Parathyroid adenoma (tissue), 2 donors: ENCODE results near the gene GFER.

Experiments
- H2AFZ ChIP-seq: fragments of 300-600 bp; sonication (generic); one replicate; pipeline ENCODE4 v1.7.0; 2017; ENCODE audit warnings: antibody characterized with exemption, mild to moderate bottlenecking
- H3K27ac ChIP-seq: fragments of 300-600 bp; sonication (generic); one replicate; pipeline ENCODE4 v1.7.0; 2017
- H3K27me3 ChIP-seq: fragments of 300-600 bp; sonication (generic); one replicate; pipeline ENCODE4 v1.7.0; 2017; ENCODE audit warnings: low read length; ENCODE audit not compliant: control insufficient read depth, insufficient read depth
- H3K36me3 ChIP-seq: fragments of 300-600 bp; sonication (generic); one replicate; pipeline ENCODE4 v1.7.0; 2017; ENCODE audit warnings: low read length; ENCODE audit not compliant: control insufficient read depth, insufficient read depth
- H3K4me1 ChIP-seq: fragments of 300-600 bp; sonication (generic); one replicate; pipeline ENCODE4 v1.7.0; 2017; ENCODE audit warnings: control low read depth
- H3K4me2 ChIP-seq: fragments of 300-600 bp; sonication (generic); one replicate; pipeline ENCODE4 v1.7.0; 2017; ENCODE audit warnings: low read length
- H3K4me3 ChIP-seq: fragments of 300-600 bp; sonication (generic); one replicate; pipeline ENCODE4 v1.7.0; 2017; ENCODE audit warnings: low read depth, low read length
- H3K79me2 ChIP-seq: fragments of 300-600 bp; sonication (generic); one replicate; pipeline ENCODE4 v1.7.0; 2017; ENCODE audit warnings: control low read depth
- H3K9ac ChIP-seq: fragments of 300-600 bp; sonication (generic); one replicate; pipeline ENCODE4 v1.7.0; 2017; ENCODE audit warnings: mild to moderate bottlenecking
- H3K9me3 ChIP-seq: fragments of 300-600 bp; sonication (generic); one replicate; pipeline ENCODE4 v1.7.0; 2017; ENCODE audit warnings: low read length; ENCODE audit not compliant: control insufficient read depth
- TF ChIP-seq, protein P1 (sequence below): fragments of 300-600 bp; sonication (generic); IDR thresholded peaks from one replicate; pipeline ENCODE4 v1.7.0; 2017; ENCODE audit warnings: antibody characterized with exemption, mild to moderate bottlenecking
- donor health status: primary hyperparathyroidism.

The GFER gene

DNA sequence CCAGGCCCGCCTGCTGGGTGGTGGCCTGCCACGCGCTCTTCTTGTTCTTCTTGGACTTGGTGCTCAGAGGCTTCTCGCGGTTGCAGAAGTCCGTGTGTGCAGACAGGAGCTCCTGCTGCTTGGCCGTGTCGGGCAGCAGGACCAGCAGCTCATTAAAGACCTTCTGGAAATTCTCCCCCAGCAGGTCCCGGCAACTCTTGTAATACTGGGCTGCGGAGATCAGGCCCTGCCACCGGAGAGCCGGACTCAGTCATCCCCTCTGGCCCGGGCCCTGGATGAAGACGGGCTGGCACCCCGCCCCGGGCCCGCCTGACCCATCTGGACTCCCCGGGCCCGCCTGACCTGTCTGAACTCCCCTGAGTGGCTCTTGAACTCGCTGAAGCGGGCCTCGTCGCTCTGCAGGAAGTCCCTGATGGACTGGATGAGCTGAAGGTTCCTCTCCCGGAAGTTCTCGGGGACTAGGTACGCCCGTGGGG, 14.4 kb downstream of the GFER start:
- Histone ChIP-seq H3K4me1 (no peaks in the 10 kb centered on the region), H3K9ac (no peak overlapping the region), H3K4me3 (no peak overlapping the region), H3K9me3 (no peaks in the 10 kb centered on the region), H3K4me2 (no peak overlapping the region), H3K27me3 (no peaks in the 10 kb centered on the region), H3K36me3 (no peaks in the 10 kb centered on the region), H3K27ac (no peak overlapping the region), H2AFZ (no peak overlapping the region), H3K79me2 (peaks cover 6% of the 10 kb centered on the region)
- TF ChIP-seq, protein P1, sequence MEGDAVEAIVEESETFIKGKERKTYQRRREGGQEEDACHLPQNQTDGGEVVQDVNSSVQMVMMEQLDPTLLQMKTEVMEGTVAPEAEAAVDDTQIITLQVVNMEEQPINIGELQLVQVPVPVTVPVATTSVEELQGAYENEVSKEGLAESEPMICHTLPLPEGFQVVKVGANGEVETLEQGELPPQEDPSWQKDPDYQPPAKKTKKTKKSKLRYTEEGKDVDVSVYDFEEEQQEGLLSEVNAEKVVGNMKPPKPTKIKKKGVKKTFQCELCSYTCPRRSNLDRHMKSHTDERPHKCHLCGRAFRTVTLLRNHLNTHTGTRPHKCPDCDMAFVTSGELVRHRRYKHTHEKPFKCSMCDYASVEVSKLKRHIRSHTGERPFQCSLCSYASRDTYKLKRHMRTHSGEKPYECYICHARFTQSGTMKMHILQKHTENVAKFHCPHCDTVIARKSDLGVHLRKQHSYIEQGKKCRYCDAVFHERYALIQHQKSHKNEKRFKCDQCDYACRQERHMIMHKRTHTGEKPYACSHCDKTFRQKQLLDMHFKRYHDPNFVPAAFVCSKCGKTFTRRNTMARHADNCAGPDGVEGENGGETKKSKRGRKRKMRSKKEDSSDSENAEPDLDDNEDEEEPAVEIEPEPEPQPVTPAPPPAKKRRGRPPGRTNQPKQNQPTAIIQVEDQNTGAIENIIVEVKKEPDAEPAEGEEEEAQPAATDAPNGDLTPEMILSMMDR: no peak

DNA sequence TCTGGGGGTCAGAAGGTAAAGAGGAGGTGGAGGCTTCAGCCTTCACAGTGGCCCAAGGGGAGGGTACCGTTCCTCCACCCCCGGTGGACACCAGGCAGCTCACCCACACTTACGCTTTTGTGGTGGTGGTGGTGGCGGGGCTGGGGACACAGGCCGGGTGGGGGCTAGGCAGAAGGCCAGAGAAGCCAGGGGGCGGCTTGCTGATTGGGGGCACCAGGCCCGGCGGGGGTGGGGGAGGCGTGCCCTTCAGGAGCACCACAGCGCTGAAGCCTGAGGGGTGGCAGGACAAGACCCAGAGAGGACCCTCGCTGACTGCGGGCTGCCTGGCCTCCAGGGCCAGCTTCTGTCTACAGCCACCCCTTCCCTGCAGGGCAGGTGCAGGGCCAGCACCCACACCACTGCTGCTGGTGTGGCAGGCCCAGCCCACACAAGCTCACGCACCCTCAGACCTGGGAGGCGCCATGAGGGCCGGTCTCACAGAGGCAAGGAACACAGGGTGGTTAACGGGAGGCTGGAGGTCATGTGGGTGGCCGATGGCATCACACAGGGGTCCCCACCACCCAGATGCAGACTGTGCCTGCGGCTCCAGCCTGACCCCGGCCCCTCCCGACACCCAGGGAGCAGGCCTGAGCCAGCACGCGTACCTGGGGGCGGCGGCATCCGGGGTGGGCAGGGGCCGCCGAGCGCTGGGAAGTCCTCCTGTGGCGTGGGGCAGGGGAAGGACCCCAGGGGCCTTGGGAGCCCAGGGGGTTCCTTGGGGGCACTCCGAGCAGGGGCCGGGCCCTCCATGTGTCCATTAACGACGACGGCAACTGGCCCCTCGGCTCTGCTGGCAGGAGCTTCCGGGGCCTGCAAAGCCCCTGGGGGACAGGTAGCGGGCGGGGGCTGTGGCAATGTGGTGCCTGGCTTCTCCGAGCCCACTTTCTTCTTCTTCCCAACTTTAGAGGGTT, 15.1 kb downstream of the GFER start:
- H3K4me3 ChIP-seq: no peak overlapping the region

DNA sequence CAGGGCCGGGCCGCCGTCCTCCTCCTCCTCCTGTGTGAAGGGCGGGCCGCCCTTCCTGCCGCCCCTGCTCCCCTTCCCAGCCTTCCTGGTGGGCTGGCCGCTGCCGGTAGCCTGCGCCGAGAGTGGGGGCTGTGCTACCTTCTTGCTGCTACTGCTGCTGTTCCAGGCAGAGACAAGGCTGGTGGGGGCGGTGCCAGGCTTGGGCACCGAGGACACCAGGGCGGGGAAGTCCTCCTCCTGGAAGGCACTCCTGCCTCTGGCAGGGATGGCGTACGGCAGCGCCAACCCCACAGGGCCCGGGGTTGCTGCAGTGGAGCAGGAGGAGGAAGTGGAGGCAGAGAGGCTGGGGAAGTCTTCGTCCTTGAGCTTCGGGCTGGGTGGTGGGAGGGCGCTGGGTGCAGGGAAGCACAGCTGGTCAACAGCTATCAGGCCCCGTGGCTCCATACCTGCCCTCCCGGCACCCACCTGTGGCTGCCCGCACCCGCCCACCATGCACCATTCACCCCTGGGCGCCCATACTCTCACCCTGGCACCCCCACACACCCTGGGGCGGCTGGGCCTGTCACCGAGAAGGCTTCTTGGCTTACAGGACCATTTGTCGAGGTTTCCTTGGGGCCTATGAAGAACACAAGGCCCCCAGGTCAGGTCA, 16.0 kb downstream of the GFER start:
- no peak overlapping the region for H3K4me2 ChIP-seq
- no peaks in the 10 kb centered on the region for H3K4me1 ChIP-seq
- H3K36me3 ChIP-seq: no peaks in the 10 kb centered on the region
- no peak overlapping the region for H2AFZ ChIP-seq
- H3K27ac ChIP-seq: no peak overlapping the region
- H3K79me2 ChIP-seq: peaks cover 19% of the 10 kb centered on the region
- no peaks in the 10 kb centered on the region for H3K27me3 ChIP-seq
- no peak overlapping the region for H3K9ac ChIP-seq
- TF ChIP-seq, protein P1: no peak
- H3K9me3 ChIP-seq: no peaks in the 10 kb centered on the region
- H3K4me3 ChIP-seq: no peak overlapping the region

More for the DNA sequence above, 15.1 kb downstream of the GFER start:
- Histone ChIP-seq H3K27me3 (no peaks in the 10 kb centered on the region), H2AFZ (no peak overlapping the region), H3K9me3 (no peaks in the 10 kb centered on the region), H3K4me1 (no peaks in the 10 kb centered on the region), H3K79me2 (peaks cover 12% of the 10 kb centered on the region), H3K27ac (no peak overlapping the region), H3K4me2 (no peak overlapping the region), H3K36me3 (no peaks in the 10 kb centered on the region), H3K9ac (no peak overlapping the region)
- TF ChIP-seq, protein P1: no peak

DNA sequence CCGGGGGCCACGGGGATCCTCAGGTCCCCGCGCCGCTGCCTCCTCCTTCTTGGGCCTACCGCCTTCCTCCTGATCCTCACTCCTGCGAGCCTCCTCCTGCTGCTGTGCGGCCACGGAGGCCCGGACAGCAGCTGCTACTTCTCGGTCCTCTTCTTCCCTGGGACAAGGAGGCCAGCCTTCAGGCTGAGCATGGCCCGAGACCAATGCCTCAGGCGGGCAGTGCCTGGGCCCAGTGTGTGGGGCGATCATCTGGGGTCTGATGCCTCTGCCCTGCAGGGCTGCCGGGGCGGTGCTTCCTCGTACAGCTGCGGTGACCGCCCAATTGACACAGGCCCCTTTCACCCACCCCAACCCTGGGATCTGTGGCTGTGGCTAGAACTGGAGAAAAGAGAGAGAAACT, 17.0 kb downstream of the GFER start:
- peaks cover 30% of the 10 kb centered on the region for H3K79me2 ChIP-seq
- no peak overlapping the region for H3K4me3 ChIP-seq
- no peaks in the 10 kb centered on the region for H3K4me1 ChIP-seq
- TF ChIP-seq, protein P1: no peak
- no peak overlapping the region for H2AFZ ChIP-seq
- no peak overlapping the region for H3K27ac ChIP-seq
- no peaks in the 10 kb centered on the region for H3K36me3 ChIP-seq
- no peak overlapping the region for H3K9ac ChIP-seq
- no peaks in the 10 kb centered on the region for H3K9me3 ChIP-seq
- no peaks in the 10 kb centered on the region for H3K27me3 ChIP-seq
- H3K4me2 ChIP-seq: no peak overlapping the region
